COLO668 (cell line): ENCODE data around the gene PLEKHM3.
A peak's percentile ranks its signal among the peaks of the same experiment; 100 is the strongest.

Experiments used
- DNase-seq: peaks from one replicate; lab custom pipeline; 2025; ENCODE audit not compliant: unreplicated experiment; lab: John Stamatoyannopoulos, UW

PLEKHM3 gene

GRCh38 chr2:207802650-207803049, 222.7 kb downstream of the PLEKHM3 start:
- DNase-seq, result no peak

DNA sequence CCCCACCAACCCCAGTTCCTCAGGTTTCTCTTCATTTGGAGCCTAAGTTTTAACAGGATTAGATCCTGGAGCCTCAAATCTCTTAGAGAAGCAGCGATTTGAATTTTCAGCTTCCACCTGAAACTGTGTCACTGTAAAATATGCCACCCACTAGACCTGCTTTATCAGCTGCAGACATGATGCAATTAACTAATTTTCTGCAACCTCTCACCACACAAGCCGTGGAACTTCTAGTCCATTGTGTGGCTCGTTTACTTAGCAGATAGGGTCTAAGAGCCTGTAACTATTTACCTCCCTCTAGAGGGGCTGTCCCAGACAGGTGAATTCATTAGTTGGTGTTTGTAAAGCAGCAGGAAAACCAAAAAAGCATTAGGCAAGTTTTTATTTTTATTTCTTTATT, 224.1 kb downstream of the PLEKHM3 start:
- DNase-seq, result no peak

- DNase-seq, result peak; percentile 63
Measured at GRCh38 chr2:207796585-207797350, 228.6 kb downstream of the PLEKHM3 start.

- no peak for DNase-seq
Measured at GRCh38 chr2:207792244-207792785, 233.0 kb downstream of the PLEKHM3 start.

DNA sequence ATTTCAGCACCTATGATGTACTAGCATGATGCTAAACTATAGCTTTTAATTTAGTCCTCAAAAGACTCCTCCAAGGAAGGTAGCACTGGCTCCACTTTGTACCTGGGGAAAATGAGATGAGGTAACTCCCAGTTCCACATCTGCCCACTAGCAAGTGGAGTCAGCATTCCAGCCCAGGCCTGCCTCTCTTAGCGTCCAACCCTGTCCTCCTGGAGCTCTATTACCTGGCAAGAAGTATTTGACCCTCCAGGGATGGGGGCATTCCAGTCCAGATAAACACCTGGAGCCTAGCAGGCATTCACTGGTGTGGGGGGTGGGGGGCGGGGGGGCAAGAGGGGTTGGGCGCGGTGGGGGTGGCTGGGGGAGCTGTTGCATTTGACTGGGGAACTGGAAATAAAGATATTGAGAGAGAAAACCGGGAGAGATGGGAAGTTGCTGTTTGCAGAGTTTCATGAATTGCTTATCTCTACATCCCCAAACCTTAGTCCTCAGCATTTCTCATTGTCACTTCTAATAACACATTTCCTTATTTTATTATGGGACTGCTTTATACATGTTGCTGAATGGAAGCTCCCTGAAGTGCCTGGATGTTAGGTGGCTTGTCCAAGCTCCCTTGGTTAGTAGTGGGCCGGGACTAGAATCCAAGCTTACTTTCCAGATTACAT, 233.6 kb downstream of the PLEKHM3 start:
- DNase-seq, result no peak

DNA sequence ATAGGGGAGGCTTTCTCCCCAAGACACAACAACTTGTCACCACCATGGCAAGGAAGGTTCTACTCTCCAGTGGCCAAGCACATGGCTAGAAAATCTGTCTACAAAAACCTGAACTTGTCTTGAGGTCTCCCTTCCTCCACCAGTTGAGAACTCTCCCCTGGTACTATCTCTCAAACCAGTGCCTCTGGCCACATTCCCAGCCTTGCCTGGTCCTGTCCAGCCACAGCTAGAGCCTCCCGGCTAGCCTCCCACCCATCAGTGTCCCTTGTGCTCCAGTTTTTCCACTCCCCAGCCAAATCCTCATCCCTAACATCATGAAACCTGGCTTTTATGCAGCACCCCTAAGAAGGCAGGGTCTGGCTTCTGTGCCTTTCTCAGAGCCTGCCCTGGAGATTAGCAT, 234.4 kb downstream of the PLEKHM3 start:
- no peak for DNase-seq

- no peak for DNase-seq
Measured at GRCh38 chr2:207787800-207788199, 237.5 kb downstream of the PLEKHM3 start.

GRCh38 chr2:207787017-207787416, 238.3 kb downstream of the PLEKHM3 start:
- DNase-seq, result no peak

DNA sequence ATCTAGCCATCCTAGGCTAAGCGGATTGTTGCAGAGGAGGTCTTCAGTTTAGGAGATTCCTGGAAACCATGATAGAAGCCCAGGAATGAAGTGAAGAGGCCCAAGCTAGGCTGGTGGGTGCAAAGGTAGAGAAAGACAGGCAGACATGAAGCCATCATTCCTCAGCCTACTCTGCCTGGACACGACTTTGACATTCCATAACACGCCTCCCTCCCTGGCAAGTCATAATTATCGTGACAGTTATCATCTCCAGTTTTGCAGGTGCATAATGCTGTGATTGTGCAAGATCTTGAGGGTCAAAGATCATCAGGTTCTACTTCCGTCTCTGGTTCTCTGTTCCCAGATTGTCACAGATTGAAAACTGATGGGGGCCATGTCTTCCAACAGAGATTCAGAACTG, 240.4 kb downstream of the PLEKHM3 start:
- no peak for DNase-seq

DNA sequence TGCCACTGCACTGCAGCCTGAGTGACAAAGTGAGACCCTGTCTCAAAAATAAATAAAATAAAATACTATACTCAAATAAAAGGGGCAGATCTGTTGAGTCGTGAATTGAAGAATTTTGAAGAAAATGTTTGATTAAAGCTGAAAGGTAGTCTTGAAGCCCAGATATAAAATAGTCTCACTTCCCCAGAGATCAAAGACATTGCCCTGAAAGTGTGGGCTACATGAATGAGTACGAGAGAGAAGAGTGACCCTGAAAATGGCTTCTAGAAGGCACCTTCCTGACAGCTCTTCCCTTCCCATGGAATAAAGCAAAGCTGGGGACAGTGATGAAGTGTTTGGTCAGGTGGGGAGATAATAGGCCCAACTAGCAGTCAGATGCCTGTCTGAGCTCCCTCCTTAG, 241.8 kb downstream of the PLEKHM3 start:
- DNase-seq, result no peak

GRCh38 chr2:207782238-207783030, 242.9 kb downstream of the PLEKHM3 start:
- peak; percentile 55 for DNase-seq

DNA sequence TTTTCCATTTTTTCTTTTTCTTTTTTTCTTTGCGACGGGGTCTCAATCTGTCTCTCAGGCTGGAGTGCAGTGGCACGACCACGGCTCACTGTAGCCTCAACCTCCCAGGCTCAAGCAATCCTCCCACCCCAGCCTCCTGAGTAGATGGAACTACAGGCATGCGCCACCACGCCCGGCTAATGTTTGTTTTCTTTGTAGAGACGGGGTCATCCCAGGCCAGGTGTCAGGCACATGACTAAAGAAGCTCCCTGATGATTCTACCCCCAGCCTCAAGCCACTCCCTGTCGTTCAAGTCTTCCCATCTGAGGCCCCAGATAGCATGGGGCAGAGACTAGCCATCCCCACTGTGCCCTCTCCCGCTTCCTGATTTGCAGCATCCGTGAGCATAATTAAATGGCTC, 245.8 kb downstream of the PLEKHM3 start:
- DNase-seq, result no peak

- DNase-seq, result no peak
Measured at GRCh38 chr2:207778298-207778882, 246.9 kb downstream of the PLEKHM3 start.

- DNase-seq, result no peak
Measured at GRCh38 chr2:207777124-207777523, 248.2 kb downstream of the PLEKHM3 start.

DNA sequence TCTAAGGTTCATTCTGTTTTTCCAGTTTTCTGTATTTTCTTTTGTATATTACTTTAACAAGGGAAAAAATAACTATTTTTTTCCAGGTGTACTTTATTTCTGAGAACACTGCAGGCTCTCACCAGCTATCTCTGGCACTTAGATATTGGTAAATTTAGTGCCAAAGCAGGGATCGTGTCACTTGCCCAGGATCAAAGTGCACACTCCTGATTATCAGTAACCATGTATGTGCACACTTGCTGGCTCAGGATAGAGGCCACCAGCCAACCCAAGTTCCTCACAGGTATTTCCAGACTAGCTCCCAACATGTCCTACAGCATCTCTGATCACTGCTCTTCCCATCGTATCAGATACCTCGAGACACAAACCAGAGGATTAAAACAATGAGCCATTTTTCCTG, 249.9 kb downstream of the PLEKHM3 start:
- no peak for DNase-seq

- DNase-seq, result no peak
Measured at GRCh38 chr2:207772844-207773205, 252.5 kb downstream of the PLEKHM3 start.

DNA sequence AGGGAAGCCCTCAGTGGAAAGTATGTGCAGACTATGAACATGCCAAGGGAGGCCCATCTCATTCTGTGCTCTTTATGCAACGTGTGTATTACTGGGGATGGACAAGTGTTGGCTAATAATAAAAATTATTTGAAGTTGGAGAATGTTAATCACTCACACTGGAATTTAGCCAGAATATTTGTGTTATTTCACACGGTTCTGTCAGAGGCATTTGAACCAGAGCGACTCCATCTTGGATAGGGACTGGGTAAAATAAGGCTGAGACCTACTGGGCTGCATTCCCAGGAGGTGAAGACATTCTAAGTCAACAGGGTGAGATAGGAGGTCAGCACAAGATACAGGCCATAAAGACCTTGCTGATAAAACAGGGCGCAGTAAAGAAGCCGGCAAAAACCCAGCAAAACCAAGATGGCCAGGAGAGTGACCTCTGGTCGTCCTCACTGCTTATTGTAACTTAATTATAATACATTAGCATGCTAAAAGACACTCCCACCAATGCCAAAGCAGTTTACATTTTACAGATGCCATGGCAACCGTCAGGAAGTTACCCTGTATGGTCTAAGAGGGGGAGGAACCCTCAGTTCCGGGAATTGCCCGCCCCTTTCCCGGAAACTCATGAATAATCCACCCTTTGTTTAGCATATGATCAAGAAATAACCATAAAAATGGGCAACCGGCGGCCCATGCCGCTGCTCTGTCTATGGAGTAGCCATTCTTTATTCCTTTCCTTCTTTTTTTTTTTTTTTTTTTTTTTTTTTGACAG, 253.1 kb downstream of the PLEKHM3 start:
- DNase-seq, result no peak

DNA sequence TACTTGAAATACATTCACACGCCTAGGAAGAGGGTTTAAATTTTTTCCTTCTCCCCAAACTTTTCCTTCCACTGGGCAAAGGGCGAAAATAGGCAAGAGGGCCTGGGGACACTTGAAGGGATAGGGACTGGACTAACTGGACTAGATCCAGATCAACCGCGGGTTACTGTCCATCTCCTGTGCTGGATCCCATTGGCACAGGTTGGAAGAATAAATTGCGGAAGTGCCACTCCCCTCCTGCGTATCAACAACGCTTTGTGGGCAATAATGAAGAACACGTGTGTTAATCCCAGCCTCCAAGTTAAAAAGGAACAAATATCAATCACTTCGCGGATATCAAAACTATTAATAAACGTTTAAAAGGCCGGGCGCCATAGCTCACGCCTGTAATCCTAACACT, 253.9 kb downstream of the PLEKHM3 start:
- no peak for DNase-seq
